Ovary (tissue), 3 donors: ENCODE results near the gene TBCK.

Experiments
- CTCF ChIP-seq, 3 donors: fragments of 450-650 bp in 2 of 3; fragments of 200-600 bp in 1 of 3; IDR thresholded peaks; one replicate each; pipeline versions ENCODE4 v1.5.1 to v1.8.0; 2016 to 2022; ENCODE audit warnings: antibody characterized with exemption in 3 of 3, mild to moderate bottlenecking in 1 of 3
- POLR2A ChIP-seq: fragments of 450-650 bp; IDR thresholded peaks from one replicate; pipeline ENCODE4 v1.6.1; 2017; ENCODE audit warnings: antibody characterized with exemption, mild to moderate bottlenecking, moderate library complexity
- donor health status: DM: no; HTN: no; CAD: no.

DNA sequence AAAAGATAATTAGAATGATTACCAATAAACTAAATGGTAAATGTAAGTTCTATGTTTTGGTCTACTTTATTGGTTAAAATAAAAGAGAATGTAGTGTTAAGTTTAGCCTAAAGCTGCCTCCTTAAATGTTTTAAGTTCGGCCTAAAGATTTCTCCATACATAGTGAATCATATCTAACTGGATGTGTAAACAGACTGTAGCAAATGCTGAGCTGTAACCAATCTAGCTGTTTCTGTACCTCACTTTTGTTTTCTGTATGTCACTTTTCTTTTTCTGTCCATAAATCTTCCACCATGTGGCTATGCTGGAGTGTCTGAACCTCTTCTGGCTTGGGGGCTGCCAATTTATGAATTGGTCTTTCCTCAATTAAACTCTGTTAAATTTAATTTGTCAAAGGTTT, 121.2 kb downstream of the TBCK start:
- TF ChIP-seq CTCF (IDR thresholded peaks at IDR 0.05) (no peak), POLR2A (no peak)
